SK-N-MC (cell line): ENCODE measurements around the gene IQCE.
A peak's percentile ranks its signal among the peaks of the same experiment; 100 is the strongest.

Experiments used
- DNase-seq: peaks from one replicate; pipeline ENCODE4 v3.0.0-alpha.2; 2011; ENCODE audit warnings: low read depth, low spot score
- H3K27ac ChIP-seq: fragments of 200-600 bp; sonication (generic); 2 replicates; pipeline ENCODE4 v1.5.1; 2016; ENCODE audit warnings: mixed run types
- H3K36me3 ChIP-seq: fragments of 200-600 bp; sonication (generic); 2 replicates; pipeline ENCODE4 v1.6.1; 2017; ENCODE audit warnings: antibody characterized with exemption, low read length, mixed read lengths; ENCODE audit not compliant: insufficient read depth
- H3K4me3 ChIP-seq: fragments of 200-600 bp; sonication (generic); 2 replicates; pipeline ENCODE4 v1.5.1; 2016
- H3K9ac ChIP-seq: fragments of 200-600 bp; sonication (generic); 2 replicates; pipeline ENCODE4 v1.8.0; 2017; ENCODE audit warnings: mixed run types, mixed read lengths; ENCODE audit not compliant: insufficient read length
- H3K9me3 ChIP-seq: fragments of 200-600 bp; sonication (generic); 2 replicates; pipeline ENCODE4 v1.6.1; 2017; ENCODE audit warnings: low read depth, mild to moderate bottlenecking, antibody characterized with exemption, low read length, moderate library complexity, mixed read lengths
- EZH2 ChIP-seq: fragments of 200-600 bp; sonication (generic); IDR thresholded peaks from one replicate; pipeline ENCODE4 v1.6.1; 2017; ENCODE audit warnings: antibody characterized with exemption
- FOXP2 ChIP-seq: optimal IDR thresholded peaks from 2 replicates; pipeline ENCODE3; 2011; ENCODE audit warnings: mild to moderate bottlenecking, moderate library complexity; ENCODE audit not compliant: insufficient read depth; ENCODE audit errors: extremely low read length, control extremely low read depth
- POLR2AphosphoS5 ChIP-seq: IDR thresholded peaks from 2 replicates; pipeline ENCODE4 v1.6.1; 2012; ENCODE audit warnings: mild to moderate bottlenecking, low read depth, low read length, borderline replicate concordance

The IQCE gene

DNA sequence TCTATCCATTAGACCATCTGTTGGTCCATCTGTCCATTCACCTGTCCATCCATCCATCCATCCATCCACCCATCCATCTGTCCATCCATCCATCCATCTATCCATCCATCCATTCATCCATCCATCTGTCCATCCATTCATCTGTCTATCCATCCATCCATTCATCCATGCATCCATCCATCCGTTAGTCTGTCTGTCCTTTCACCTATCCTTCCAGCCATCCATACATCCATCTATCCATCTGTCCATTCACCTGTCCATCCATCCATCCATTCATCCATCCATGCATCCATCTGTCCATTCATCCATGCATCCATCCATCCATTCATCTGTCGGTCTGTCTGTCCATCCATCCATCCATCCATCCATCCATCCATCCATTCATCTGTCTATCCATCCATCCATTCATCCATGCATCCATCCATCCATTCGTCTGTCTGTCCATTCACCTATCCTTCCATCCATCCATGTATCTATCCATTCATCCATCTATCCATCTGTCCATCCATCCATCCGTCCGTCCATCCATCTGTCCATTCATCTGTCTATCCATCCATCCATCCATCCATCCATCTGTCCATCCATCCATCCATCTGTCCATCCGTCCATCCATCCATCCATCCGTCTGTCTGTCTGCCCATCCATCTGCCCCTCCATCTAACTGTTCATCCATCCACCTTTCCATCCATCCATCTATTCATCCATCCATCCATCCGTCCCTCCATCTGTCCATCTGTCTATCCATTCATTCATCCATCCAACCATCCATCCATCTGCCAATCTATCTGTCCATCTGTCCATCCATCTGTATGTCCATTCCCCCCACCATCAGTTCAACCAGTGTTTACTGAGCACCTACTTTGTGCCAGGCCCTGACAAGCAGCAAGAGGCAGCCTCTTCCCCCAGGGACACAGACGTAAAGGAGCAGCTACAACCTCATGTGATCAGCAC lies 44.0 kb upstream of the IQCE start:
- Histone ChIP-seq H3K9me3 (no peaks in the 10 kb centered on the region), H3K9ac (no peak overlapping the region), H3K4me3 (no peak overlapping the region), H3K36me3 (no peaks in the 10 kb centered on the region), H3K27ac (no peak overlapping the region)
- no peak for DNase-seq
- no peak for TF ChIP-seq FOXP2
- TF ChIP-seq EZH2, result no peak
- no peak for TF ChIP-seq POLR2AphosphoS5

DNA sequence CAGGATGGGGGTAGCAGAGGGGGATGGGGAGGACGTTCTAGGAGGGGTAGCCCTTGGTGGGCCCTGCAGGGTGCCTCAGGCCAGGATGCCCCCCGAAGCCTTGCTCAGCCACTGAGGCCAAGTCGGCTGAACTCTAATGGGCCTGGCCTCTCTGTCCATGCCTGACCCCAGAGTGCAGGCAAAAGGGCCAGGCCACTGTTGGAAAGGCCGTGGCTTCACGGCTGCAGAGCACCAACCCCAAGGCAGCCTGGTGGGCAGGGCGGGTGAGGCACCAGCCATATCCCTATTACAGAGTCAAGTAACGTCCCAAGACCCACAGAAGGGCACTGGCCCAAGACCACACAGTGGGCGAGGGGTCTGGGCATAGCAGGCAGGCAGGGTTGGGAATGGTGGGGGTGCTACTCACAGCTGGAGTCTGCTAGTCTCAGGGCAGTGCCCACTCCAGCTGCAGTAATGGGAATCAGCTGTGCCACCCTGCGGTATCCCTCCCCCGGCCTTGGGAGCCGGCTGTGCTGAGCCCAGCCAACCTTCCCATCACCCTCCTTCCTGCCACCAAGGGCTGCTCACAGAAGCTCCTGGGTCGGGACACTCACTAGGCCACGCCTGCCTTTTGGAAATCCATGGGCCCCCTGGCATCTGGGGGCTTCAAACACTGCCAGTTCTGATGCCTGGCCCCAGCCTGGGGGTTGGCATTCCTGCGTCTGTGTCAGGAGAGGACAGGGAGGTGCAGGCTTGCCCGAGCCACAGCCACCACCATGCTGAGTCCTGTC lies 43.2 kb upstream of the IQCE start:
- H3K27ac ChIP-seq, result no peak overlapping the region
- H3K4me3 ChIP-seq, result no peak overlapping the region
- TF ChIP-seq POLR2AphosphoS5, result no peak
- no peaks in the 10 kb centered on the region for H3K36me3 ChIP-seq
- no peaks in the 10 kb centered on the region for H3K9me3 ChIP-seq
- DNase-seq, result no peak
- H3K9ac ChIP-seq, result no peak overlapping the region

- Histone ChIP-seq H3K9ac (no peak overlapping the region), H3K4me3 (no peak overlapping the region), H3K27ac (no peak overlapping the region), H3K9me3 (no peaks in the 10 kb centered on the region), H3K36me3 (no peaks in the 10 kb centered on the region)
- no peak for TF ChIP-seq EZH2
- TF ChIP-seq POLR2AphosphoS5, result no peak
- no peak for DNase-seq
These were observed 42.6 kb upstream of the IQCE start for GRCh38 chr7:2516194-2516555.

- Histone ChIP-seq H3K9me3 (no peaks in the 10 kb centered on the region), H3K9ac (no peak overlapping the region), H3K36me3 (no peaks in the 10 kb centered on the region), H3K4me3 (no peak overlapping the region), H3K27ac (0 out of 2 replicates have a peak overlapping the region, but pooled peaks have one; percentile 17)
- no peak for DNase-seq
- TF ChIP-seq POLR2AphosphoS5 (no peak), EZH2 (no peak), FOXP2 (no peak)
These were observed 41.8 kb upstream of the IQCE start for GRCh38 chr7:2517026-2517425.

DNA sequence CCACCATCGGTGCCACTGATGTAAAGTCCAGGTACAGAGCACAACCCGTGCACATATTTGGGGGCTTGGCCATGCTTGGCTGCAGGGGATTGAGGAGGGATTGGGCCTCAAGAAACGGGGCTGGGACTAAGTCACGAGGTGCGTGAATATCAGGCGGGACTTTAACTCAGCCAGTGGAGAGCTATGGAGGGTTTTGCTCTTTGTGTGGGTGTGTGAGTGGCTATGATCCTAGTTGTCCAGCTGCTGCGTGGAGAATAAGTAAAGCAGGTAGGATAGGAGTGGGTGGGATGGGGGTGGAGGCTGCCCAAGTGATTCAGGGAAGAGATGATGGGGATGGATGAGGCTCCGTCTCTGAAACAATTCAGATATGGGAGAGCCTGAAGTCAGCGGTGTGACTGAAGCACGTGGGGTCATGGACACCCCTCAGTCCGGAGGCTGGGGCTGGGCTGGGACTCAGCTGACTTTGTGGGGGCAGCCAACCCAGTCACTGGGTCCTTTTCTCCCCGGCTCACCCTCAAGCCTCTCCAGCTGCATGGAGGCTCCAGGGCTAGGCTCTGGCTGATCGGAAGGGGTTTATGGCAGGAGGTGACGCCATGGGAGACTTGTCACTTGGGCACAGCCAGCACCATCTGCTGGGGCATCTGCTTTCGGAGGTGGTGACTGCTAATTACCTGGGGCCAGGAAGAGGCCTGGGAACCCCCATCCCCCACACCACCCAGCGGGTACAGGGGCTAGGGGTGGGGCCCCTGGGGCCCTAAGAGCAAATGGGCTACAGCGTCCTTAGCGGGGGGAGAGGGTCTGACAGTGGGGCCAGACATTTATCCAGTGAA lies 40.9 kb upstream of the IQCE start:
- Histone ChIP-seq H3K4me3 (no peak overlapping the region), H3K36me3 (no peaks in the 10 kb centered on the region), H3K9ac (no peak overlapping the region), H3K9me3 (no peaks in the 10 kb centered on the region), H3K27ac (no peak overlapping the region)
- DNase-seq, result no peak
- TF ChIP-seq FOXP2 (no peak), POLR2AphosphoS5 (no peak), EZH2 (no peak)

DNA sequence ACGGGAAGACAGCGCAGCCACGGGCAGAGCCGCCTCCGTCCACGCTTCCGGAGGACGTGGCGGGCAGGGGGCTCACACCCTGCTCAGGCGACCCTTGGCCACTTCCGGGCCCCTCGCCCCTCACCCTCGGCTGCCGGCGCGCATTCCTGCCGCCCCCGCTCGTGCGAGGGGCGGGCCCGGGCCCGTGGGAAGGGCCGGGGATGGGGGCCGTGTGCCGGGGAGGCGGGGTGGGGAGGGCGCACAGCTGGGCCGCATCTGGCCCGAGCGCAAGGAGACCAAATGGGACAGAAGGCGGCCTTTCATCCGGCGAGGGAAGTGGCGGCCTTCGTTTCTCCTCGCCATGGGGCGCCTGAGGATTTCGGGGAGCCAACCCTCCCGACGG lies 40.1 kb upstream of the IQCE start:
- Histone ChIP-seq H3K4me3 (peak overlapping the region; percentile 75), H3K36me3 (no peaks in the 10 kb centered on the region), H3K9ac (no peak overlapping the region), H3K27ac (no peak overlapping the region), H3K9me3 (no peaks in the 10 kb centered on the region)
- DNase-seq, result no peak
- no peak for TF ChIP-seq POLR2AphosphoS5
- no peak for TF ChIP-seq FOXP2
- no peak for TF ChIP-seq EZH2

GRCh38 chr7:2519119-2519930 lies 39.5 kb upstream of the IQCE start, which contains the start of gene LFNG:
Gene LFNG, plus strand, starts transcription at chr7:2519774. Its CDS starts 88 bp downstream, at chr7:2519862.
- Histone ChIP-seq H3K9ac (peak within 1 kb of the TSS; percentile 32), H3K9me3 (no peaks in the 10 kb centered on the region), H3K27ac (no peak within 1 kb of the TSS), H3K4me3 (peak within 1 kb of the TSS; percentile 76), H3K36me3 (no peaks in the 10 kb centered on the region)
- TF ChIP-seq EZH2 (no peak), POLR2AphosphoS5 (peak; percentile 81), FOXP2 (no peak)
- DNase-seq, result no peak
